Vagina (tissue), 2 donors: Measurements from ENCODE around the gene MAP7D3. TPM values are rescaled to one million over a fixed set of nuclear protein-coding genes. Genes with fewer than 3 reads are reported as not detected.
A peak's percentile ranks its signal among the peaks of the same experiment; 100 is the strongest.
"Not testable (repeated sequence)": the region's sequence is repeated elsewhere in the genome, so short reads cannot be mapped to it uniquely, and the experiment has no call there.

ENCODE experiments used
- DNase-seq, 2 donors: peaks; one replicate each; pipeline ENCODE4 v3.0.0-alpha.2; 2017; ENCODE audit errors: extremely low spot score in 2 of 2
- H3K27ac ChIP-seq: fragments of 200-600 bp; sonication (generic); one replicate; pipeline ENCODE4 v1.5.1; 2019
- H3K27me3 ChIP-seq: fragments of 200-600 bp; sonication (generic); one replicate; pipeline ENCODE4 v1.5.1; 2019
- H3K36me3 ChIP-seq, 2 donors: fragments of 200-600 bp; sonication (generic); one replicate each; pipeline ENCODE4 v1.5.1; 2017 to 2019
- H3K4me1 ChIP-seq: fragments of 200-600 bp; sonication (generic); one replicate; pipeline ENCODE4 v1.5.1; 2019
- H3K4me3 ChIP-seq, 2 donors: fragments of 200-600 bp; sonication (generic); 1 replicate in 1 of 2; 2 replicates in 1 of 2; pipeline ENCODE4 v1.5.1; 2016 to 2019
- H3K9me3 ChIP-seq: fragments of 200-600 bp; sonication (generic); one replicate; pipeline ENCODE4 v1.5.1; 2019
- CTCF ChIP-seq, 3 experiments: fragments of 450-650 bp in 2 of 3; fragments of 200-600 bp in 1 of 3; sonication (generic) in 1 of 3; IDR thresholded peaks; one replicate each; pipeline ENCODE4 v1.5.1; 2017 to 2019; ENCODE audit warnings: antibody characterized with exemption in 3 of 3, mild to moderate bottlenecking in 2 of 3, moderate library complexity in 2 of 3
- POLR2A ChIP-seq, 2 donors: fragments of 450-650 bp; IDR thresholded peaks; one replicate each; pipeline ENCODE4 v1.6.1; 2017; ENCODE audit warnings: antibody characterized with exemption in 2 of 2, mild to moderate bottlenecking in 2 of 2, moderate library complexity in 2 of 2
- POLR2AphosphoS5 ChIP-seq, 2 donors: sonication (generic); formaldehyde crosslinking; IDR thresholded peaks; one replicate each; pipeline ENCODE4 v1.9.0; 2017; ENCODE audit warnings: antibody characterized with exemption in 2 of 2, mild to moderate bottlenecking in 2 of 2, low read depth in 1 of 2; ENCODE audit not compliant: insufficient read depth in 1 of 2
- intact Hi-C: fragments of 100-400 bp; cut with DNase I; formaldehyde crosslinking; loops from one replicate; pipeline ENCODE4 v1.15.1; 2023
- total RNA-seq: library from RNA; depleted of rRNA; stranded (reverse); fragments of >200 nt; gene quantifications from one replicate; pipeline ENCODE4 v1.2.3, GENCODE V29; 2016

Gene MAP7D3, protein sequence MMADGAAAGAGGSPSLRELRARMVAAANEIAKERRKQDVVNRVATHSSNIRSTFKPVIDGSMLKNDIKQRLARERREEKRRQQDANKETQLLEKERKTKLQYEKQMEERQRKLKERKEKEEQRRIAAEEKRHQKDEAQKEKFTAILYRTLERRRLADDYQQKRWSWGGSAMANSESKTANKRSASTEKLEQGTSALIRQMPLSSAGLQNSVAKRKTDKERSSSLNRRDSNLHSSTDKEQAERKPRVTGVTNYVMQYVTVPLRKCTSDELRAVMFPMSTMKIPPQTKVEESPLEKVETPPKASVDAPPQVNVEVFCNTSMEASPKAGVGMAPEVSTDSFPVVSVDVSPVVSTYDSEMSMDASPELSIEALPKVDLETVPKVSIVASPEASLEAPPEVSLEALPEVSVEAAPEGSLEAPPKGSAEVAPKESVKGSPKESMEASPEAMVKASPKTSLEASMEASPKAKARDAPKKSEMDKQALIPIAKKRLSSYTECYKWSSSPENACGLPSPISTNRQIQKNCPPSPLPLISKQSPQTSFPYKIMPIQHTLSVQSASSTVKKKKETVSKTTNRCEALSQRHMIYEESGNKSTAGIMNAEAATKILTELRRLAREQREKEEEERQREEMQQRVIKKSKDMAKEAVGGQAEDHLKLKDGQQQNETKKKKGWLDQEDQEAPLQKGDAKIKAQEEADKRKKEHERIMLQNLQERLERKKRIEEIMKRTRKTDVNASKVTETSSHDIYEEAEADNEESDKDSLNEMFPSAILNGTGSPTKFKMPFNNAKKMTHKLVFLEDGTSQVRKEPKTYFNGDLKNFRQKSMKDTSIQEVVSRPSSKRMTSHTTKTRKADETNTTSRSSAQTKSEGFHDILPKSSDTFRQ
- 15.0 TPM for total RNA-seq

DNA sequence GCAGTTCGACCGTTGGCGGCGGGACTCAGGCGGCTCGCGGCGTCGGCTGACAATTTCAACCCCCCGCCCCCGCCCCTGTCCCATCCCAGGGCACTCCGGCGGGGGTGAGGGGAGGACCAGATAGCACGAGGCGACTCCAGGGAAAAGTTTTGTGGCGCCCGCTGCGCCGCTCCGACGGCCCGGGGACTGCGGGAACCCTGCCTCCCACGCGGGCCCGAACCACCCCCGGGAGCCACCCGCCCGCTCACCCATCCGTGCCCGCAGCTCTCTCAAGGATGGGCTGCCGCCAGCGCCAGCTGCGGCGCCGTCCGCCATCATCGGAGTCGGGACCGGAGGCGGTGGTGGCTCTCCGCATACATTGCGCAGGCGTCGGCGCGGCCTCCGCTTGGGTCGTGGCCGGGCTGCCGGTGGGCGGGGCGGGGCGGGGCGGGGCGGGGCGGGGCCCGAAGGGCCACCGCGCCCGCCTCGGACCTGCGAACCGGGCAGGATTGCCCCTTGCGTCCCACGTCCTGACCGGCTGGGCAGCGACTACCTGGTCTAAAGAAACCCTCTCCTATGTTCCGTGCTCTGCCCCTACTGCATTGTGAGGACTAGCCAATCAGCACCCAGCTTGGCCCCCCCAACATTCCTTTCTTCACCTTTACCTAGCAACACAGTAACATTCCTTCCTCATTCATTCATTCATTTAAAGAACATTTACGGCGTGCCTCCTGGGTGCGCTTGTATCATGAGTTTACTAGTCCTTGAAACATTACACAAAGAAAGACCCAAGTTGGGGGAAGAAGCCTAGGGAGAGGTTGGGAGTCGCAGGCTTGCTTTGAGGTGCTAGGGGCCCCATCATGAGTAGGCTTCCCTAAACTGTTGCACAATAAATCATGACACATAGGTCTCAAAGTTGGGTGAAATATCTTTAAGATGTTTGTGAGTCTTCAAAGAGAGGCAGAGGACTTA, at the start of gene MAP7D3:
Gene MAP7D3, minus strand, starts transcription at position 360 of the 951 bp plus-strand sequence. Its CDS starts 42 bp downstream, at position 318.
- Histone ChIP-seq H3K4me1 (peaks cover 13% of the 10 kb centered on the region), H3K4me3 (peak within 1 kb of the TSS; percentile 64 to 70), H3K9me3 (no peaks in the 10 kb centered on the region), H3K36me3 (no peaks in the 10 kb centered on the region), H3K27me3 (no peaks in the 10 kb centered on the region), H3K27ac (peak within 1 kb of the TSS; percentile 69)
- no peak for DNase-seq
- peak in 1 of 2 donors; percentile 69 for TF ChIP-seq POLR2AphosphoS5 (IDR thresholded peaks at IDR 0.05; ENCODE audit: insufficient read depth in 1 of 2, low read depth in 1 of 2)
- TF ChIP-seq POLR2A (IDR thresholded peaks at IDR 0.05) = peak in 1 of 2 donors; percentile 45
- TF ChIP-seq CTCF (IDR thresholded peaks at IDR 0.05) = no peak
- intact Hi-C loops = no loop called here

GRCh38 chrX:136300721-136301120, 49.5 kb upstream of the MAP7D3 start, which contains the start of gene ADGRG4:
ADGRG4 (plus strand) TSS chrX:136300963; CDS start chrX:136308778, 7,815 bp downstream.
- DNase-seq, H3K4me3 ChIP-seq, H3K4me1 ChIP-seq, intact Hi-C loops, H3K27ac ChIP-seq, H3K27me3 ChIP-seq, H3K9me3 ChIP-seq, H3K36me3 ChIP-seq: not testable (repeated sequence)

DNA sequence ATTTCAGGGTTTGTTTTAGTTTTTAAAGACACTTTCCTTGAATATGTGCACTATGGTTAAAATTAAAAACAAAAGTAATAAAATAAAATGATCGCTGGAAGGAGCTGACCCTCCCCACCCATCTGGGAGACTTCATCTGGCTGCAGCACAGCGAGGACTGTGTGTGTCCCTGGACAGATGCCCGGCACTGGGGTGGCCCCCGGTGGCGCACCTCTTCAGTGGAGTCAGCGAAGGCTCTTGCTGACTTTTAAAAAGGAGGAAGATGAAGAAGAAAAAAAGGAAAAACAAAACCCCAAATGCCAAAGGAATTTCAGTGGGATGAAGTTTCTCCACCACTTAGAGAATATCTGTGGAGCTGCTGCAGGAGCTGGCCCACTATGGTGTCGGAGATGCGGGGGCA, 44.2 kb upstream of the MAP7D3 start:
- no peaks in the 10 kb centered on the region for H3K27me3 ChIP-seq

GRCh38 chrX:136292656-136293055, 41.5 kb upstream of the MAP7D3 start:
- TF ChIP-seq POLR2AphosphoS5 (IDR thresholded peaks at IDR 0.05; ENCODE audit: insufficient read depth in 1 of 2, low read depth in 1 of 2) (no peak), CTCF (IDR thresholded peaks at IDR 0.05) (no peak), POLR2A (IDR thresholded peaks at IDR 0.05) (no peak)
- intact Hi-C loops = no loop called here
- H3K4me1 ChIP-seq = no peaks in the 10 kb centered on the region
- DNase-seq = no peak
- no peaks in the 10 kb centered on the region for H3K36me3 ChIP-seq
- H3K9me3 ChIP-seq = no peaks in the 10 kb centered on the region
- H3K27me3 ChIP-seq = no peaks in the 10 kb centered on the region
- no peak overlapping the region for H3K27ac ChIP-seq
- H3K4me3 ChIP-seq = no peak overlapping the region

More for the DNA sequence above, 44.2 kb upstream of the MAP7D3 start:
- intact Hi-C loops = no loop called here
- H3K27ac ChIP-seq = no peak overlapping the region
- no peak for DNase-seq
- no peak overlapping the region for H3K4me3 ChIP-seq
- TF ChIP-seq CTCF (IDR thresholded peaks at IDR 0.05) (no peak), POLR2A (IDR thresholded peaks at IDR 0.05) (no peak), POLR2AphosphoS5 (IDR thresholded peaks at IDR 0.05; ENCODE audit: insufficient read depth in 1 of 2, low read depth in 1 of 2) (no peak)
- no peaks in the 10 kb centered on the region for H3K4me1 ChIP-seq
- H3K9me3 ChIP-seq = no peaks in the 10 kb centered on the region
- no peaks in the 10 kb centered on the region for H3K36me3 ChIP-seq

- no peak overlapping the region for H3K4me3 ChIP-seq
- intact Hi-C loops = no loop called here
- no peak overlapping the region for H3K27ac ChIP-seq
- H3K36me3 ChIP-seq = no peaks in the 10 kb centered on the region
- H3K9me3 ChIP-seq = no peaks in the 10 kb centered on the region
- DNase-seq = no peak
- H3K27me3 ChIP-seq = no peaks in the 10 kb centered on the region
- TF ChIP-seq POLR2A (IDR thresholded peaks at IDR 0.05) (no peak), CTCF (IDR thresholded peaks at IDR 0.05) (no peak), POLR2AphosphoS5 (IDR thresholded peaks at IDR 0.05; ENCODE audit: insufficient read depth in 1 of 2, low read depth in 1 of 2) (no peak)
- no peaks in the 10 kb centered on the region for H3K4me1 ChIP-seq
These were observed 40.6 kb upstream of the MAP7D3 start for GRCh38 chrX:136291824-136292223.

DNA sequence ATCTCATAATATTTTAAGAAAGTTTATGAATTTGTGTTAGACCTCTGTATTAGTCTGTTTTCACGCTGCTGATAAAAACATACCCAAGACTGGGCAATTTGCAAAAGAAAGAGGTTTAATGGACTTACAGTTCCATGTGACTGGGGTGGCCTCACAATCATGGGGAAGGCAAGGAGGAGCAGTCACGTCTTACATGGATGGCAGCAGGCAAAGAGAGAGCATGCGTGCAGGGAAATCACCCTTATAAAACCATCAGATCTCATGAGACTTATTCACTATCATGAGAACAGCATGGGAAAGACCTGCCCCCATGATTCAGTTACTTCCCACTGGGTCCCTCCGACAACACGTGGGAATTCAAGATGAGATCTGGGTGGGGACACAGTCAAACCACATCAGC, 35.2 kb upstream of the MAP7D3 start:
- H3K36me3 ChIP-seq, H3K4me3 ChIP-seq, H3K27me3 ChIP-seq, H3K9me3 ChIP-seq, H3K27ac ChIP-seq, DNase-seq, intact Hi-C loops, H3K4me1 ChIP-seq: not testable (repeated sequence)
